ENCODE measurements around the gene ASRGL1.
"Not testable (repeated sequence)": the region's sequence is repeated elsewhere in the genome, so short reads cannot be mapped to it uniquely, and the experiment has no call there.

ASRGL1 gene

GRCh38 chr11:62353841-62354240 is 16.6 kb downstream of the ASRGL1 start:
- DNase-seq: no peak

DNA sequence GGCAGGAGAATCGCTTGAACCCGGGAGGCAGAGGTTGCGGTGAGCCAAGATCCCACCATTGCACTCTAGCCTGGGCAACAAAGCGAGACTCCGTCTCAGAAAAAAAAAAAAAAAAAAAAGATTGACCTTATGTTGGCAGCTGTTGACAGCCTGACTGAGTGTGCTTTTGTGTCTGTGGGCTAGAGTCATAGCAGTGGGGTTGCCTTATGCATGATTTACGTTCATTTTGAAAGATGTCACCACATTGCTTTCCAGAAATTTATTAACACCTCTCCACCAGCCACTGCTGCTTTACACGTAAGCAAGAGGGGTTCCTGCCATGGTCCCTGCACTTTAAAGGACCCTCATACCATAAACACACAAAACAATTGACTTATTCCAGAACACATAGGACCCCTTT is 21.0 kb downstream of the ASRGL1 start:
- DNase-seq: no peak

DNA sequence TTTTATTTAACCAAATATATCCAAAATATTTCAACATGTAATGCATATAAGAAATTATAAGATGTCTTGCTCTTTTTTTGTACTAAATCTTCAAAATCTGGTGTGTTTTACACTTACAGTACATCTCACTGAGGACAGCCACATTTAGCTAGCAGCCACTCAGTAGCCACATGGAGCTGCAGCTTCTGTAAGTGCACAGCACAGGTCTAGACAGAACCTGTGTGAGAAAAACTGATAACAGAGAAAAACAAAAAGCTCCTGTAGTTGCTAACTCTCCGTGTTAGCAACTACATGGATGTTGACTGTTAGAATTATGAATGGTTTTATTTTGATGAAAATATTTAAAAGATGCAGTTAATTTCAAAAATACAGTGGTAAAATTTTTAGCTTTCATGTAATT is 22.2 kb downstream of the ASRGL1 start:
- no peak for DNase-seq

GRCh38 chr11:62360685-62361084 is 23.4 kb downstream of the ASRGL1 start:
- DNase-seq: no peak

DNA sequence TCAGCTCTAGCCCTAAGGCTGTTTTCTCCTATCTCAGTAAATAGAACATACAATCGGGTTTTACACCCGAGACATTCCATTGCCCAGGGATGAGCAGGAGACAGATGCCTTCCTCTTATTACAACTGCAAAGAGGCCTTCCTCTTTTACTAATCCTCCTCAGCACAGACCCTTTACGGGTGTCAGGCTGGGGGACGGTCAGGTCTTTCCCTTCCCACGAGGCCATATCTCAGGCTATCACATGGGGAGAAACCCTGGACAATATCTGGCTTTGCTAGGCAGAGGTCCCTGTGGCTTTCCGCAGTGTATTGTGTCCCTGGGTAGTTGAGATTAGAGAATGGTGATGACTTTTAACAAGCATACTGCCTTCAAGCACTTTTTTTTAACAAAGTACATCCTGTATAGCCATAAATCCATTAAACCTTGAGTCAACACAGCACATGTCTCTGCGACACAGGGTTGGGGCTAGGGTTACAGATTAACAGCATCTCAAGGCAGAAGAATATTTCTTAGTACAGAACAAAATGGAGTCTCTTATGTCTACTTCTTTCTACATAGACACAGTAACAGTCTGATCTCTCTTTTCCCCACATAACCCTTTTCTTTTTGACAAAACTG is 31.7 kb downstream of the ASRGL1 start:
- not testable (repeated sequence) for DNase-seq

GRCh38 chr11:62370743-62371440 is 33.6 kb downstream of the ASRGL1 start:
- peak; percentile 21 for DNase-seq

DNA sequence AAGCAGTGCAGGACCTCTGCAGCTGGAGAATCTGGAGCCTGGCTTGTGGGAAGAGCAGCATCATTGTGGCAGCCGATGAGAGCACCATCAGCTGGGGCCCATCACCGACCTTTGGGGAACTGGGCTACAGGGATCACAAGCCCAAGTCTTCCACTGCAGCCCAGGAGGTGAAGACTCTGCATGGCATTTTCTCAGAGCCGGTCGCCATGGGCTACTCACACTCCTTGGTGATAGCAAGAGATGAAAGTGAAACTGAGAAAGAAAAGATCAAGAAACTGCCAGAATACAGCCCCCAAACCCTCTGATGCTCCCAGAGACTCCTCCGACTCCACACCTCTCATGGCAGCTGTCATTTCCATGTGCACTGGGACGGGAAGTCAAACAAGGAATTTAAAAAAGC is 35.6 kb downstream of the ASRGL1 start:
- no peak for DNase-seq

GRCh38 chr11:62373464-62374119 is 36.3 kb downstream of the ASRGL1 start:
- DNase-seq: no peak

DNA sequence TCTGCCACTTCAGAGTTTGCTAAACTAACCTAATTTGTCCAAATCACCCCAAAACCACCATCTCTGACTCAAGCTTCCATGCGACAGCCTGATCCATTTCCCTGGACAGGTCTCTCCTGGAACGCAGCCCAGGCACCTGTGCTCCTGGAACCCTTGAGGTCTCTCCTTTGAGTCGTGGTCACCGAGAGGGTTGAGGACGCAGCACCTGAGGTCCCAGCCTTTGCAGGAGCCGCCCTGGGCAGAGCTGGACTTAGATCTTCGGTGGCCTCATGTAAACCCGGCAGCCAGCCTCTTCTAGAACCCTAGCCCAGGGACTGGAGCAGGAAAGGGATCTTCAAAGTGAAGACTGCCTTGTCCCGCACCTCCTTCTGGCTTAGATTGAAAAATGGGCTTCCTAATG is 37.6 kb downstream of the ASRGL1 start:
- no peak for DNase-seq

DNA sequence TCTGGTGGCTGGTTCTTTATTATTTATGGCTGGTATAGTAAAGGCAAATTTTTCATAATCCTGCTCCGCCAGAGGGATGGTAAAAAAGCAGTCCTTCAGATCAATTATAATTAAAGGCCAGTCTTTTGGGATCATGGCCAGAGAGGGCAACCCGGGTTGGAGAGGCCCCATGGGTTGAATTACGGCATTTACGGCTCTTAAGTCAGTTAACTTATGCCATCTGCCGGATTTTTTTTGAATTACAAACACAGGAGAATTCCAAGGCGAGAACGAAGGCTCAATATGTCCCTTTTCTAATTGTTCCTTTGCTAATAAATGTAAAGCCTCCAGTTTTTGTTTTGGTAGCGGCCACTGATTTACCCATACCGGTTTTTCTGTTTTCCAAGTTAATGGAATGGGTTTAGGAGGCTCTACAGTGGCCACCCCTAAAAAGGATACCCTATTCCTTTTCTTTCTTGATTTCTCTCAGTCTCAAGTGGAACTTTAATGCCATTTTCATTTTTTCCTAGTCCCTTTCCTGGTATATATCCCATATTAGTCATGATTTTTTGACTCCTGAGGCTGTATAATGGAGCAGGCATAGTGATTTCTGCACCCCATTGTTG is 41.3 kb downstream of the ASRGL1 start:
- DNase-seq: not testable (repeated sequence)

DNA sequence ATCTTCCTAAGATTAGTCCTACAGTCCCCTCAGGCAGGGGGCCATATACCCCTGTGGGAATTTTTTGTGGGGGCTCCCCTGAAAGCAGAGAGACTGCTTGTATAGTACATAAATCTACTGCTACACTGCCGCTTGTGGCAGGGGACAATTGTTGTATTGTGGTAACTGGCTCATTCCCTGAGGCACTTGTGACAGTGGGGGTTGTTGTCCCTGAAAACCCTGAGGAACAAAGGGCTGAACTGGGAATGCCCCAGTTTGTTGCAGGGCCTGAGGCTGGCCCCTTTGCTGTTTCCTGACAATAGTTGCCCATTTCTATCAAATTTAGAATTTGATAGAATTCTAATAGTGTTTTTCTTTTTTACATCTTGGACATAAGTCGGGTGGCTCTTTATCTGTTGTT is 42.3 kb downstream of the ASRGL1 start:
- DNase-seq: not testable (repeated sequence)

GRCh38 chr11:62380821-62381245 is 43.6 kb downstream of the ASRGL1 start:
- peak; percentile 33 for DNase-seq

DNA sequence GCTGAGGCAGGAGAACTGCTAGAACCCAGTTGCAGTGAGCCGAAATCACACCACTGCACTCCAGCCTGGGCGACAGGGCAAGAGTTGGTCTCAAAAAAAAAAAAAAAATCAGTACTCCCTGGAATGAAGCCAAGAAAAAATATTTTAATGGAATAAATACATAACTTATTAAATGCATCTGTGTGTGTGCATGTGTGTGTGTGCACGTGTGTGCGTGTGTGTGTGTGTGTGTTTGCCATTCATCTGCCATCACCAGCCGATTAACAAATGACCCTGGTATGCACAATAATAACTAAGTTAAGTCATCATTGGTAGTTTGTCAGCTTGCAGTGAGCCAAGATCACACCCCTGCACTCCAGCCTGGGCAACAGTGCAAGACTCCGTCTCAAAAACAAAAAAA is 46.6 kb downstream of the ASRGL1 start:
- no peak for DNase-seq

DNA sequence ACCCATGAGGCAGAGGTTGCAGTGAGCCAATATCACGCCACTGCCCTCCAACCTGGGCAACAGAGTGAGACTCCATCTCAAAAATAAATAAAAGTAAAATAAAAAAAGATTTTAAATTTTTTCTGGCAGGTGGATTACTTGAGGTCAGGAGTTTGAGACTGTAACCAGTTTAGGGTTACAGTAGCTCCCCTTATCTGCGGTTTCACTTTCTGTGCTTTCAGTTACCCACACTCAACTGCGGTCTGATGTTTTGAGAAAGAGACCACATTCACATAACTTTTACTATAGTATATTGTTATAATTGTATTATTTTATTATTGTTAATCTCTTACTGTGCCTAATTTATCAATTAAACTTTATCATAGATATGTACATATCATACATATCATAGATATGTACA is 48.8 kb downstream of the ASRGL1 start:
- not testable (repeated sequence) for DNase-seq

DNA sequence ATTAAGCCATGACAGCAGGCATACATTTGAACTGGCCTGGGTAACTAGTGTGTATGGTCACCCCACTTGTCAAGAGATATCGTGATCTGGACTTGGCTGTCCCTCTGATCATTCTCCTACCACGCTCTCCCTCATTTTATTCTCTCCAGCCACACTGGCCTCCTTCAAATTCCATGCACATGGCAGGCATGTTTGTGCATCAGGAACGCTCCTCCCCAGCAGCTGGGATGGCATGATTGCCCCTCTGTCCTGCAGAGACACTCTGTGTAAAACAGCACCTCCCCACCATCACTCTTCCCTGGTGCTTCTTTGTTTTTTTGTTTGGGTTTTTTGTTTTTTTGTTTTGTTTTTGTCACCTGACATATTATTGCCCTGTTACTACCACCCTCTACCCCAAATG is 50.1 kb downstream of the ASRGL1 start:
- DNase-seq: no peak

DNA sequence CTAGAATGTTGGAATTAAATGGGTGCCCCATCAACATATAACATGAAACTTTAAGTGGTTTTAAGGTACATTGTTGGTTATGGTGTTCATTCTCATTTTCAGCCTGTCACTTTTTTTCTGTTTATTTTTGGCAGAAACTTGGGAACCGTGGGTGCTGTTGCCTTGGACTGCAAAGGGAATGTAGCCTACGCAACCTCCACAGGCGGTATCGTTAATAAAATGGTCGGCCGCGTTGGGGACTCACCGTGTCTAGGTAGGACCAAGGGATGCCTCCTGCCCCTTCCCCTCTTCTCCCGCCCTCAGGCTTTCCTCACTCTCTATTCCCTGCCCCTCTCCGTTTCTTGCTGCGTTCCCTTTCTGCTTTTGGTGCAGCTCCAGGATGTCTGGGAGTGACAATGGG is 51.8 kb downstream of the ASRGL1 start:
- DNase-seq: no peak

DNA sequence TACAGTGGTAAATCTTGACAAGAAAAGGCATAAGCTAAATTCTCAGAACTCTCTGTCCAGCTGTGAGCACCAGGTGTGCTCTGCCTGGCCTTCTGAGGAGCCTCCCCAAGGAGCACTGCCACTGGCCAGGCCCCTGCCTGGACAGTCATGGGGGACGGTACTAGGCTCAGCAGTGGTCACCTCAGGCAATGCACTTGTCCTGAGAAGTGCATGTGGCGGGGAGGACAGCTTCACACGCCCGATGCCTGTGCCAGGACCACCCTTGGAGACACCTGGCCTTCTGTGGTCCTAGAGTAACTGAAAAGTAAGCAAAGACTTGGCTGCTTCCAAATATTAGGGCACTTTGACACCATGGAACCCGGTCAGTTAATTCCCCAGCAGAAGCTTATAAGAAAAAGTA is 53.0 kb downstream of the ASRGL1 start:
- no peak for DNase-seq

- no peak for DNase-seq
These were observed 53.5 kb downstream of the ASRGL1 start for GRCh38 chr11:62390722-62391121.

- DNase-seq: no peak
These were observed 54.6 kb downstream of the ASRGL1 start for GRCh38 chr11:62391642-62392425.

GRCh38 chr11:62392506-62392905 is 55.3 kb downstream of the ASRGL1 start:
- no peak for DNase-seq

- DNase-seq: no peak
These were observed 55.9 kb downstream of the ASRGL1 start for GRCh38 chr11:62393061-62393611.

DNA sequence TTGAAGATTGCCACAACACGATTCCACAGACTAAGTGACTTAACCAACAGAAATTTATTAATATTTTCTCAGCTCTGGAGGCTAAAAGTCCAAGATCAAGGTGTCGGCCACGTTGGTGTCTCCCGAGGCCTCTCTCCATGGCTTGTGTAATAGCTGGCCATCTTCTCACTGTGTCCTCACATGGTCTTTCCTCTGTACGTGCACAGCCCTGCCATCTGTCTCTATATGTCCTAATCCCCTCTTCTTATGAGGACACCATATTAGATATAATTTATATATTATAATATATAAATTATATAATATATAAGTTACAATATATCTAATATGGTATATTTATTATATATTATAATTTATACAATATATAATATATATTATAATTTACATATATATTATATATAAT is 56.5 kb downstream of the ASRGL1 start:
- no peak for DNase-seq
